Central memory CD4-positive, alpha-beta T cell (primary cell): ENCODE measurements around the gene SPI1.
A peak's percentile ranks its signal among the peaks of the same experiment; 100 is the strongest.

Experiments
- DNase-seq: peaks from one replicate; pipeline ENCODE4 v3.0.0; 2022
- total RNA-seq, 3 experiments: gene quantifications; one replicate each; lab custom pipeline; 2026; lab: John Stamatoyannopoulos, UW

The SPI1 gene
- 0 reads per million in 3 experiments for total RNA-seq

- no peak for DNase-seq
These were observed at the start of gene SPI1 for GRCh38 chr11:47378010-47378835. TSS of gene SPI1 (minus strand) at chr11:47378547. CDS start at chr11:47378353, 194 bp downstream.

GRCh38 chr11:47426062-47426956 lies 48.0 kb upstream of the SPI1 start, which contains the start of gene PSMC3:
TSS of gene PSMC3 (minus strand) at chr11:47426439. CDS start at chr11:47426279, 160 bp downstream.
- peak; percentile 93 for DNase-seq

GRCh38 chr11:47425611-47426010 lies 47.3 kb upstream of the SPI1 start:
- no peak for DNase-seq

- no peak for DNase-seq
These were observed 40.3 kb upstream of the SPI1 start for GRCh38 chr11:47418454-47419259.

GRCh38 chr11:47417712-47418111 lies 39.4 kb upstream of the SPI1 start:
- no peak for DNase-seq

GRCh38 chr11:47415949-47416472 lies 37.7 kb upstream of the SPI1 start:
- DNase-seq, result no peak

- DNase-seq, result no peak
These were observed 36.9 kb upstream of the SPI1 start for GRCh38 chr11:47415091-47415854.

- DNase-seq, result no peak
These were observed 36.3 kb upstream of the SPI1 start for GRCh38 chr11:47414685-47415070.

- DNase-seq, result no peak
These were observed 35.7 kb upstream of the SPI1 start for GRCh38 chr11:47413908-47414684.

GRCh38 chr11:47413351-47413750 lies 35.0 kb upstream of the SPI1 start:
- DNase-seq, result no peak

- peak; percentile 38 for DNase-seq
These were observed 33.8 kb upstream of the SPI1 start for GRCh38 chr11:47411884-47412746.

- DNase-seq, result no peak
These were observed 32.3 kb upstream of the SPI1 start for GRCh38 chr11:47410370-47411264.

- DNase-seq, result no peak
These were observed 31.4 kb upstream of the SPI1 start for GRCh38 chr11:47409440-47410369.

- no peak for DNase-seq
These were observed 30.5 kb upstream of the SPI1 start for GRCh38 chr11:47408598-47409439.

- DNase-seq, result peak; percentile 87
These were observed 29.6 kb upstream of the SPI1 start, which contains the start of gene SLC39A13 for GRCh38 chr11:47407746-47408590. TSS of gene SLC39A13 (plus strand) at chr11:47408590. CDS start at chr11:47410095, 1,505 bp downstream.
